H1 (cell line): ENCODE data around the gene GRK5. TPM values are rescaled to one million over a fixed set of nuclear protein-coding genes. Genes with fewer than 3 reads are reported as not detected.

Experiments
- POU5F1 ChIP-seq: IDR thresholded peaks from 2 replicates; pipeline ENCODE4 v1.6.1; 2011; ENCODE audit warnings: low read depth, mild to moderate bottlenecking, low read length, moderate library complexity
- polyA plus RNA-seq, 7 experiments: library from polyadenylated mRNA; depleted of rRNA in 3 of 7; stranded (reverse) in 5 of 7; unstranded in 2 of 7; fragments of >200 nt in 5 of 7; fragments of 200-250 nt in 2 of 7; gene quantifications; 1 replicate in 5 of 7; 2 replicates in 1 of 7; 4 replicates in 1 of 7; pipeline versions ENCODE4 v1.2.1 to v1.2.3, GENCODE V29; 2011 to 2013; ENCODE audit warnings: missing spikeins in 2 of 7, mixed read lengths in 2 of 7
- total RNA-seq: library from RNA; stranded (reverse); fragmentation: NEBNext Ultra II Directional; extraction: Animal tissue kit (Norgen Biotek cat#: 25700); gene quantifications from 2 replicates; pipeline ENCODE4 v1.2.1, GENCODE V29; 2021

The GRK5 gene
- total and polyA plus RNA-seq, 2 of the 8 experiments (the other 6 are each of a cell fraction or from before 2014, with no cell fraction given), result 0.54 to 2.5 TPM

DNA sequence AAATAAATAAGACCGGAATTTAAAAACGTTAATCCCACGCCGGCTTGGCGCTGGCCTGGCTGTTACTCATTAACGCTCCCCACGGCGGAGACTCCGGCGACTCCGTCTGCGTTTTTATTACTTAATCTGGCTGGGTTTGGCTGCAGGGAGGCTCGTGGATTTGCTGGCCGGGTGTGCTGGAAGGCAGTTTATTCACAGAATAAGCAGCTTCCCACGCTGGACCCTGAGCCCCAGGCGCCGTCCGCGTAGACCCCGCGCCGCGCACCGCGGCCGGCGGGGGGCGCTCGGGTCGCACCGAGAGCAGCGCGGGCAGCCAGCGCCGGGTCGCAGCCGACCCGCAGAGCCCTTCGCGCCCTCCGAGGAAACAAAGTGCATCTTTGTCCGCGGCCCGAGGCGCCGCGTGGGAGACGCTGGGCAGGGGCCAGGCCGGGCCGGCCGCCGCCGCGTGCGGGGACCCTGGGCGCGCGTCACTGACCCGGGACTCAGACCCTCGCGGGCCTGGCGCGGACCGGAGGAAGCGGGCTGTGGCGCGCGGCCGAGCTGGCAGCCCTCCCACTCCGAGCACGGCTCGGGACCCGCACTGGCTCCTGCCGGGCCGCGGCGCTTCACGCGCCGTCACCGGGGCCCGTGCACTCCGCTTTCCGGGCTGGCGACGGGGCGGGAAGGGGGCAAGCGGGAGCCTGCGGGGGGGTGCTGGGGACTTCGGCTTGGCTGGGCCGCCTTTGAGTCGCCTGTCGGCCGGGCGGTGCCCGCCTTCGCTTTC is 587 bp upstream of the GRK5 start (continued):
- TF ChIP-seq POU5F1, result no peak
